GM12878 (cell line): Measurements from ENCODE around the gene TMEM87A. TPM values are rescaled to one million over a fixed set of nuclear protein-coding genes. Genes with fewer than 3 reads are reported as not detected.

Experiments
- ATAC-seq: fragments of 200-7000 bp; cut with Tn5 transposase; 3 replicates; pipeline ENCODE4 v1.9.1; 2020; ENCODE audit warnings: mild to moderate bottlenecking, moderate library complexity
- BruUV-seq: library from RNA; stranded (reverse); fragments of 400-500 nt; replicated peaks from 2 replicates; lab custom pipeline; 2021; lab: Mats Ljungman, UMichigan
- CTCF ChIA-PET: fragments of 300-600 bp; sonication (Branson Sonifier 250); formaldehyde crosslinking; extraction: SDS; loops from one replicate; lab custom pipeline; 2021; ENCODE audit warnings: inconsistent platforms; lab: Yijun Ruan, JAX
- POLR2A ChIA-PET: fragments of 350-600 bp; formaldehyde crosslinking; extraction: SDS; loops from one replicate; lab custom pipeline; 2021; ENCODE audit warnings: inconsistent platforms; lab: Charles Lee
- RAD21 ChIA-PET: fragments of 300-600 bp; sonication (Branson Sonifier 250); formaldehyde crosslinking; loops from one replicate; lab custom pipeline; 2023; ENCODE audit warnings: antibody characterized with exemption; ENCODE audit not compliant: unreplicated experiment; lab: Charles Lee
- SMC1A ChIA-PET: fragments of 300-600 bp; sonication (Branson Sonifier 250); formaldehyde crosslinking; loops from one replicate; lab custom pipeline; 2023; ENCODE audit not compliant: unreplicated experiment, uncharacterized antibody; lab: Charles Lee
- DNase-seq: peaks from one replicate; pipeline ENCODE4 v3.0.0-alpha.2; 2011; ENCODE audit warnings: low read depth, low spot score
- FAIRE-seq: peaks from 3 replicates; lab custom pipeline; 2011; peaks lifted over from hg19 to GRCh38; lab: Jason Lieb, UNC
- H2AFZ ChIP-seq: 2 replicates; pipeline ENCODE4 v1.6.0; 2011; ENCODE audit warnings: low read depth, low read length, control low read depth; ENCODE audit not compliant: control insufficient read depth
- H3K27ac ChIP-seq: 2 replicates; pipeline ENCODE4 v1.5.1; 2011; ENCODE audit warnings: control low read depth; ENCODE audit not compliant: control insufficient read depth, insufficient read depth
- H3K27me3 ChIP-seq, 2 experiments: replicated peaks in 1 of 2; 2 replicates each; pipeline versions ENCODE4 v1.6.0 to v1.6.1; 2011; ENCODE audit warnings: low read length in 1 of 2; ENCODE audit not compliant: control insufficient read depth in 2 of 2, insufficient read depth in 2 of 2
- H3K36me3 ChIP-seq, 2 experiments: 2 replicates each; pipeline ENCODE4 v1.5.1; 2011; ENCODE audit warnings: low read length in 1 of 2; ENCODE audit not compliant: control insufficient read depth in 2 of 2, insufficient read depth in 2 of 2
- H3K4me1 ChIP-seq: 2 replicates; pipeline ENCODE4 v1.6.1; 2011; ENCODE audit warnings: mild to moderate bottlenecking, low read length, moderate library complexity, mixed read lengths; ENCODE audit not compliant: control insufficient read depth, insufficient read depth
- H3K4me2 ChIP-seq: 2 replicates; pipeline ENCODE4 v1.6.0; 2011; ENCODE audit warnings: control low read depth; ENCODE audit not compliant: control insufficient read depth, insufficient read depth
- H3K4me3 ChIP-seq: fragments of 200-600 bp; sonication (generic); 2 replicates; pipeline ENCODE4 v1.5.1; 2016
- H3K79me2 ChIP-seq: 2 replicates; pipeline ENCODE4 v1.6.0; 2011; ENCODE audit warnings: low read length; ENCODE audit not compliant: control insufficient read depth, insufficient read depth
- H3K9ac ChIP-seq: 2 replicates; pipeline ENCODE4 v1.8.0; 2011; ENCODE audit warnings: low read length, control low read depth, mixed read lengths; ENCODE audit not compliant: control insufficient read depth, insufficient read depth
- H3K9me3 ChIP-seq: replicated peaks from 3 replicates; pipeline ENCODE4 v1.5.1; 2011; ENCODE audit warnings: mild to moderate bottlenecking, low read length; ENCODE audit not compliant: control insufficient read depth, insufficient read depth
- H4K20me1 ChIP-seq: 2 replicates; pipeline ENCODE4 v1.6.0; 2011; ENCODE audit not compliant: control insufficient read depth, insufficient read depth
- NFYA ChIP-seq: IDR thresholded peaks from 2 replicates; pipeline ENCODE4 v1.6.1; 2011; ENCODE audit warnings: low read depth, mild to moderate bottlenecking, low read length, improper control_type of control experiment, borderline replicate concordance
- SP1 ChIP-seq: IDR thresholded peaks from one replicate; pipeline ENCODE4 v1.6.1; 2011; ENCODE audit warnings: low read depth, low read length
- WGBS: methylation state at CpG from one replicate; pipeline ENCODE4 v1.1.6; 2016; ENCODE audit warnings: low lambda C conversion rate; ENCODE audit not compliant: insufficient replicate concordance, insufficient coverage; ENCODE audit errors: missing lambda C conversion rate; 5-methylcytosine and 5-hydroxymethylcytosine counted together
- in situ Hi-C: fragments of 300-500 bp; cut with MboI; formaldehyde crosslinking; loops from 9 replicates; pipeline ENCODE4 v1.14.3; 2018; ENCODE audit warnings: mixed read lengths
- intact Hi-C: fragments of 100-400 bp; cut with micrococcal nuclease; formaldehyde crosslinking; loops from one replicate; pipeline ENCODE4 v1.14.2; 2022; ENCODE audit not compliant: unreplicated experiment
- polyA plus RNA-seq, 11 experiments: library from polyadenylated mRNA; depleted of rRNA in 4 of 11; unstranded in 6 of 11; stranded (reverse) in 5 of 11; fragments of >200 nt; fragmentation: Nextera tagmentation in 4 of 11; fragmentation: Illumina TruSeq in 1 of 11; extraction: Ambion mirVana in 4 of 11; extraction: Trizol in 1 of 11; gene quantifications; 1 replicate in 1 of 11; 2 replicates in 10 of 11; pipeline versions ENCODE4 v1.2.1 to v1.2.3, GENCODE V29; 2011 to 2016; ENCODE audit warnings: inconsistent platforms in 2 of 11, missing spikeins in 2 of 11, low read depth in 1 of 11
- total RNA-seq, 4 experiments: library from RNA; depleted of rRNA in 3 of 4; stranded (reverse); fragments of >200 nt in 3 of 4; fragmentation: Illumina TruSeq in 1 of 4; extraction: Trizol in 1 of 4; gene quantifications; 2 replicates each; pipeline versions ENCODE4 v1.2.1 to v1.2.3, GENCODE V29; 2013 to 2021
- TF ChIP-seq, protein P1 (sequence below): IDR thresholded peaks from 2 replicates; pipeline ENCODE4 v1.6.1; 2011; ENCODE audit warnings: borderline replicate concordance, low read depth, mild to moderate bottlenecking, moderate library complexity, mixed read lengths, low read length; ENCODE audit not compliant: insufficient read depth; ENCODE audit errors: extremely low read length
- TF ChIP-seq, protein P2 (sequence below): fragments of 450-650 bp; IDR thresholded peaks from 2 replicates; pipeline ENCODE4 v1.6.1; 2018; ENCODE audit warnings: mild to moderate bottlenecking, low read depth, moderate library complexity; ENCODE audit not compliant: partially characterized antibody
- TF ChIP-seq, protein P3 (sequence below): fragments of 450-650 bp; IDR thresholded peaks from 2 replicates; pipeline ENCODE4 v1.6.1; 2016; ENCODE audit warnings: mild to moderate bottlenecking, moderate library complexity, borderline replicate concordance
- TF ChIP-seq, protein P4 (sequence below): fragments of 450-650 bp; formaldehyde crosslinking; IDR thresholded peaks from 2 replicates; pipeline ENCODE4 v1.5.0; 2022; ENCODE audit warnings: mild to moderate bottlenecking, missing genetic modification characterization

The TMEM87A gene
- total and polyA plus RNA-seq, 10 of the 15 experiments (the other 5 are each of a cell fraction or from before 2014, with no cell fraction given): 18.2 to 53.2 (median 33.4) TPM

DNA sequence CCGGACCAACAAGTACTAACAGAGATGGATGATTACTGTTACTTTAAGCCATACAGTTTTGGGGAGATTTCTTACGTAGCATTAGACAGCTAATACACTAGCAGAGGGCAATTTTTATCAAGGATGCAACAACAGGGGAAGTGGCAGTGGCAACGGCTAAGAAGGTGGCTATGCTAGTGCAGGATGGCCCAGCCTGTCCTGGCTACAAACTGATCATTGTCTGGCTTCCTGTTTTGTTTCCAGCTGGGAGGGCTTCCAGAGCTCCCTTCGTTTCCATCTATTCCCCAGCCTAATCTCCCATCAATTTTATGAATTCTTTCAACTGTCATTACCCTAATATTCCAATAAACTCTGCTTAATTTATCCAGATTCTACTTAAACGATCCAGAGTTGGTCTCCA is 100.8 kb downstream of the TMEM87A start:
- Histone ChIP-seq H3K4me3 (no peak overlapping the region), H3K27me3 (no peaks in the 10 kb centered on the region), H4K20me1 (no peaks in the 10 kb centered on the region), H3K36me3 (peaks cover 12 to 39% of the 10 kb centered on the region in 2 experiments), H3K9me3 (no peaks in the 10 kb centered on the region), H3K4me1 (0 out of 2 replicates have a peak, but pooled peaks cover 3% of the 10 kb centered on the region), H3K27ac (no peak overlapping the region), H2AFZ (no peak overlapping the region), H3K79me2 (no peaks in the 10 kb centered on the region), H3K4me2 (no peak overlapping the region), H3K9ac (no peak overlapping the region)
- RAD21 ChIA-PET: no interaction called here
- in situ Hi-C loops (no loop called here), intact Hi-C loops (no loop called here)
- SMC1A ChIA-PET: no interaction called here
- DNase-seq: no peak
- CTCF ChIA-PET: no interaction called here
- ATAC-seq: no peak
- TF ChIP-seq NFYA (no peak), SP1 (no peak)
- TF ChIP-seq, protein P1, sequence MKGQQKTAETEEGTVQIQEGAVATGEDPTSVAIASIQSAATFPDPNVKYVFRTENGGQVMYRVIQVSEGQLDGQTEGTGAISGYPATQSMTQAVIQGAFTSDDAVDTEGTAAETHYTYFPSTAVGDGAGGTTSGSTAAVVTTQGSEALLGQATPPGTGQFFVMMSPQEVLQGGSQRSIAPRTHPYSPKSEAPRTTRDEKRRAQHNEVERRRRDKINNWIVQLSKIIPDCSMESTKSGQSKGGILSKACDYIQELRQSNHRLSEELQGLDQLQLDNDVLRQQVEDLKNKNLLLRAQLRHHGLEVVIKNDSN: no peak
- TF ChIP-seq, protein P2, sequence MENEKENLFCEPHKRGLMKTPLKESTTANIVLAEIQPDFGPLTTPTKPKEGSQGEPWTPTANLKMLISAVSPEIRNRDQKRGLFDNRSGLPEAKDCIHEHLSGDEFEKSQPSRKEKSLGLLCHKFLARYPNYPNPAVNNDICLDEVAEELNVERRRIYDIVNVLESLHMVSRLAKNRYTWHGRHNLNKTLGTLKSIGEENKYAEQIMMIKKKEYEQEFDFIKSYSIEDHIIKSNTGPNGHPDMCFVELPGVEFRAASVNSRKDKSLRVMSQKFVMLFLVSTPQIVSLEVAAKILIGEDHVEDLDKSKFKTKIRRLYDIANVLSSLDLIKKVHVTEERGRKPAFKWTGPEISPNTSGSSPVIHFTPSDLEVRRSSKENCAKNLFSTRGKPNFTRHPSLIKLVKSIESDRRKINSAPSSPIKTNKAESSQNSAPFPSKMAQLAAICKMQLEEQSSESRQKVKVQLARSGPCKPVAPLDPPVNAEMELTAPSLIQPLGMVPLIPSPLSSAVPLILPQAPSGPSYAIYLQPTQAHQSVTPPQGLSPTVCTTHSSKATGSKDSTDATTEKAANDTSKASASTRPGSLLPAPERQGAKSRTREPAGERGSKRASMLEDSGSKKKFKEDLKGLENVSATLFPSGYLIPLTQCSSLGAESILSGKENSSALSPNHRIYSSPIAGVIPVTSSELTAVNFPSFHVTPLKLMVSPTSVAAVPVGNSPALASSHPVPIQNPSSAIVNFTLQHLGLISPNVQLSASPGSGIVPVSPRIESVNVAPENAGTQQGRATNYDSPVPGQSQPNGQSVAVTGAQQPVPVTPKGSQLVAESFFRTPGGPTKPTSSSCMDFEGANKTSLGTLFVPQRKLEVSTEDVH: no peak
- TF ChIP-seq, protein P3, sequence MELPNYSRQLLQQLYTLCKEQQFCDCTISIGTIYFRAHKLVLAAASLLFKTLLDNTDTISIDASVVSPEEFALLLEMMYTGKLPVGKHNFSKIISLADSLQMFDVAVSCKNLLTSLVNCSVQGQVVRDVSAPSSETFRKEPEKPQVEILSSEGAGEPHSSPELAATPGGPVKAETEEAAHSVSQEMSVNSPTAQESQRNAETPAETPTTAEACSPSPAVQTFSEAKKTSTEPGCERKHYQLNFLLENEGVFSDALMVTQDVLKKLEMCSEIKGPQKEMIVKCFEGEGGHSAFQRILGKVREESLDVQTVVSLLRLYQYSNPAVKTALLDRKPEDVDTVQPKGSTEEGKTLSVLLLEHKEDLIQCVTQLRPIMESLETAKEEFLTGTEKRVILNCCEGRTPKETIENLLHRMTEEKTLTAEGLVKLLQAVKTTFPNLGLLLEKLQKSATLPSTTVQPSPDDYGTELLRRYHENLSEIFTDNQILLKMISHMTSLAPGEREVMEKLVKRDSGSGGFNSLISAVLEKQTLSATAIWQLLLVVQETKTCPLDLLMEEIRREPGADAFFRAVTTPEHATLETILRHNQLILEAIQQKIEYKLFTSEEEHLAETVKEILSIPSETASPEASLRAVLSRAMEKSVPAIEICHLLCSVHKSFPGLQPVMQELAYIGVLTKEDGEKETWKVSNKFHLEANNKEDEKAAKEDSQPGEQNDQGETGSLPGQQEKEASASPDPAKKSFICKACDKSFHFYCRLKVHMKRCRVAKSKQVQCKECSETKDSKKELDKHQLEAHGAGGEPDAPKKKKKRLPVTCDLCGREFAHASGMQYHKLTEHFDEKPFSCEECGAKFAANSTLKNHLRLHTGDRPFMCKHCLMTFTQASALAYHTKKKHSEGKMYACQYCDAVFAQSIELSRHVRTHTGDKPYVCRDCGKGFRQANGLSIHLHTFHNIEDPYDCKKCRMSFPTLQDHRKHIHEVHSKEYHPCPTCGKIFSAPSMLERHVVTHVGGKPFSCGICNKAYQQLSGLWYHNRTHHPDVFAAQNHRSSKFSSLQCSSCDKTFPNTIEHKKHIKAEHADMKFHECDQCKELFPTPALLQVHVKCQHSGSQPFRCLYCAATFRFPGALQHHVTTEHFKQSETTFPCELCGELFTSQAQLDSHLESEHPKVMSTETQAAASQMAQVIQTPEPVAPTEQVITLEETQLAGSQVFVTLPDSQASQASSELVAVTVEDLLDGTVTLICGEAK: no peak
- TF ChIP-seq, protein P4, sequence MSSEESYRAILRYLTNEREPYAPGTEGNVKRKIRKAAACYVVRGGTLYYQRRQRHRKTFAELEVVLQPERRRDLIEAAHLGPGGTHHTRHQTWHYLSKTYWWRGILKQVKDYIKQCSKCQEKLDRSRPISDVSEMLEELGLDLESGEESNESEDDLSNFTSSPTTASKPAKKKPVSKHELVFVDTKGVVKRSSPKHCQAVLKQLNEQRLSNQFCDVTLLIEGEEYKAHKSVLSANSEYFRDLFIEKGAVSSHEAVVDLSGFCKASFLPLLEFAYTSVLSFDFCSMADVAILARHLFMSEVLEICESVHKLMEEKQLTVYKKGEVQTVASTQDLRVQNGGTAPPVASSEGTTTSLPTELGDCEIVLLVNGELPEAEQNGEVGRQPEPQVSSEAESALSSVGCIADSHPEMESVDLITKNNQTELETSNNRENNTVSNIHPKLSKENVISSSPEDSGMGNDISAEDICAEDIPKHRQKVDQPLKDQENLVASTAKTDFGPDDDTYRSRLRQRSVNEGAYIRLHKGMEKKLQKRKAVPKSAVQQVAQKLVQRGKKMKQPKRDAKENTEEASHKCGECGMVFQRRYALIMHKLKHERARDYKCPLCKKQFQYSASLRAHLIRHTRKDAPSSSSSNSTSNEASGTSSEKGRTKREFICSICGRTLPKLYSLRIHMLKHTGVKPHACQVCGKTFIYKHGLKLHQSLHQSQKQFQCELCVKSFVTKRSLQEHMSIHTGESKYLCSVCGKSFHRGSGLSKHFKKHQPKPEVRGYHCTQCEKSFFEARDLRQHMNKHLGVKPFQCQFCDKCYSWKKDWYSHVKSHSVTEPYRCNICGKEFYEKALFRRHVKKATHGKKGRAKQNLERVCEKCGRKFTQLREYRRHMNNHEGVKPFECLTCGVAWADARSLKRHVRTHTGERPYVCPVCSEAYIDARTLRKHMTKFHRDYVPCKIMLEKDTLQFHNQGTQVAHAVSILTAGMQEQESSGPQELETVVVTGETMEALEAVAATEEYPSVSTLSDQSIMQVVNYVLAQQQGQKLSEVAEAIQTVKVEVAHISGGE: no peak
- POLR2A ChIA-PET: no interaction called here
- WGBS: 74% methylated on average over 5 of the region's 5 CpGs
- BruUV-seq: no TSS peak
- FAIRE-seq: no peak
